ENCODE results near the gene ST6GAL2.
A peak's percentile ranks its signal among the peaks of the same experiment; 100 is the strongest.

ST6GAL2 gene

DNA sequence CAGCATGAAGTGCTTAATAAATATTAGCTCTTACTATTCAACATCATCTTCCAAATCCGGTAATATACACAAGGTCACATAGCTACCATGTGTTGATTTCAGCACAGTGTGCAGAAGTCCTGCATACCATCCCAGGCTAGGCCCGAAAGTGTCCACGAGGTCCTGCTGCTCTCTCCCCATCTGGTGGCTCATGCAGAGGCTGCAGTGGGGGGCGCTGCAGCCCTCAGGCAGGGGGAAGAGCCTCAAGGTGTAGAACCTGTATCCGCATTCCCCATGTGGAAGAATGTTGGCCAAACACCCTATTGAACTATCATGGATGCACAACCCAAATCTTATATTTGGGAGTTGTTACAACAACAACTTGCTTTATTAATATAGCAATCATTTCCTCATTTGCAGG, 88.5 kb downstream of the ST6GAL2 start:
- H4K20me1 ChIP-seq (ENCODE audit: control insufficient read depth, insufficient read depth, low read depth, low read length), result no peaks in the 10 kb centered on the region
- no peak overlapping the region for H3K4me2 ChIP-seq (ENCODE audit: low read length)
- no peaks in the 10 kb centered on the region for H3K27me3 ChIP-seq (ENCODE audit: control insufficient read depth, low read length)
- H3K9me3 ChIP-seq (ENCODE audit: control insufficient read depth, insufficient read depth, low read length), result no peaks in the 10 kb centered on the region
- H3K27ac ChIP-seq (ENCODE audit: low read depth, low read length), result no peak overlapping the region
- no peaks in the 10 kb centered on the region for H3K79me2 ChIP-seq (ENCODE audit: control insufficient read depth, low read length)
- H3K9me2 ChIP-seq (replicated peaks; ENCODE audit: control insufficient read depth, low read length), result no peaks in the 10 kb centered on the region
- TF ChIP-seq, protein P1, sequence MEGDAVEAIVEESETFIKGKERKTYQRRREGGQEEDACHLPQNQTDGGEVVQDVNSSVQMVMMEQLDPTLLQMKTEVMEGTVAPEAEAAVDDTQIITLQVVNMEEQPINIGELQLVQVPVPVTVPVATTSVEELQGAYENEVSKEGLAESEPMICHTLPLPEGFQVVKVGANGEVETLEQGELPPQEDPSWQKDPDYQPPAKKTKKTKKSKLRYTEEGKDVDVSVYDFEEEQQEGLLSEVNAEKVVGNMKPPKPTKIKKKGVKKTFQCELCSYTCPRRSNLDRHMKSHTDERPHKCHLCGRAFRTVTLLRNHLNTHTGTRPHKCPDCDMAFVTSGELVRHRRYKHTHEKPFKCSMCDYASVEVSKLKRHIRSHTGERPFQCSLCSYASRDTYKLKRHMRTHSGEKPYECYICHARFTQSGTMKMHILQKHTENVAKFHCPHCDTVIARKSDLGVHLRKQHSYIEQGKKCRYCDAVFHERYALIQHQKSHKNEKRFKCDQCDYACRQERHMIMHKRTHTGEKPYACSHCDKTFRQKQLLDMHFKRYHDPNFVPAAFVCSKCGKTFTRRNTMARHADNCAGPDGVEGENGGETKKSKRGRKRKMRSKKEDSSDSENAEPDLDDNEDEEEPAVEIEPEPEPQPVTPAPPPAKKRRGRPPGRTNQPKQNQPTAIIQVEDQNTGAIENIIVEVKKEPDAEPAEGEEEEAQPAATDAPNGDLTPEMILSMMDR (IDR thresholded peaks at IDR 0.05; ENCODE audit: low read depth, low read length, poor library complexity, severe bottlenecking), result no peak
- no peak for TF ChIP-seq EZH2phosphoT487 (IDR thresholded peaks at IDR 0.05; ENCODE audit: borderline replicate concordance, low read length)
- H3K36me3 ChIP-seq (ENCODE audit: control insufficient read depth, low read length), result no peaks in the 10 kb centered on the region
- no peaks in the 10 kb centered on the region for H3K4me1 ChIP-seq (ENCODE audit: control insufficient read depth, low read length)
- H3K4me3 ChIP-seq (ENCODE audit: low read length), result no peak overlapping the region
- H3F3A ChIP-seq (ENCODE audit: control insufficient read depth, insufficient read depth), result no peaks in the 10 kb centered on the region

DNA sequence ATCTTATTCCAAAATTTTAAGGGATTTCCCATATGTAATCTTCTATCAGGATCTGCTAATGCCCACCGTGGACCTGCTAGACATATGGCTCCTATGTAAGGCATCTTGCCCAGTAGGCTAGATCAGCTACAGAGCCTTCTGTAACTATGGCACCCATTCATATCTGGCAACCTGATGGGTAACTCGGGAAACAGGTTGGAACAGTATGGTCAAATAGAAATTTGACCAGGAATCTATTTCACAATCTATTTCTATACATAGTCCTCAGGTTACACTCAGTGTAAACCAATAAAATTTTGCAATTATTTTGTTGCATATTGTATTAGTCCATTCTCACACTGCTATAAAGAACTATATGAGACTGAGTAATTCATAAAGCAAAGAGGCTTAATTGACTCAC, 93.3 kb downstream of the ST6GAL2 start:
- H3K36me3 ChIP-seq (ENCODE audit: control insufficient read depth, low read length), result no peaks in the 10 kb centered on the region
- H3K4me3 ChIP-seq (ENCODE audit: low read length), result no peak overlapping the region
- TF ChIP-seq EZH2phosphoT487 (IDR thresholded peaks at IDR 0.05; ENCODE audit: borderline replicate concordance, low read length), result no peak
- TF ChIP-seq, protein P1 (IDR thresholded peaks at IDR 0.05; ENCODE audit: low read depth, low read length, poor library complexity, severe bottlenecking), result no peak
- H3F3A ChIP-seq (ENCODE audit: control insufficient read depth, insufficient read depth), result no peaks in the 10 kb centered on the region
- H3K4me2 ChIP-seq (ENCODE audit: low read length), result no peak overlapping the region
- no peak overlapping the region for H3K27ac ChIP-seq (ENCODE audit: low read depth, low read length)
- H3K27me3 ChIP-seq (ENCODE audit: control insufficient read depth, low read length), result no peaks in the 10 kb centered on the region
- H3K9me3 ChIP-seq (ENCODE audit: control insufficient read depth, insufficient read depth, low read length), result peaks cover 6% of the 10 kb centered on the region; the same call in 1 of the 2 replicates
- H3K4me1 ChIP-seq (ENCODE audit: control insufficient read depth, low read length), result no peaks in the 10 kb centered on the region
- H4K20me1 ChIP-seq (ENCODE audit: control insufficient read depth, insufficient read depth, low read depth, low read length), result no peaks in the 10 kb centered on the region
- no peaks in the 10 kb centered on the region for H3K9me2 ChIP-seq (replicated peaks; ENCODE audit: control insufficient read depth, low read length)
- H3K79me2 ChIP-seq (ENCODE audit: control insufficient read depth, low read length), result no peaks in the 10 kb centered on the region

DNA sequence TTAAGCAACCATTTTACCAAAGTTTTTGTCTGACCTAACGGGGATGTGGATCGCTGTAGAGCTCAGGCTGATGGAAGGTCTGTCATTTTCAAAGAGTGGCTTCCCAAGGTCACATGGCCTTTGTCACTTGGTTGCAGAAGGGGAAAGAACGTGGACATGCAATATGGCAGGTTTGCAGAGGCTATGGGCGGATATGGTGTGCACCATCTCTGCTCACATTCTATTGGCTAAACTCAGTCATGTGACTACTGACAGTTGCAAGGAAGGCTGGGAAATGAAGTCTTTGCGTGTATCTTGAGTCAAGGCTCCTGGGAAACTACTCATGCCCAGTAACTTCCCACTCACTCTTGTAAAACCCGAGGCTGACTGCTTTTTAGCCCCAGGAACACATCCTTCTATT, 96.8 kb downstream of the ST6GAL2 start:
- Histone ChIP-seq H3K4me2 (ENCODE audit: low read length) (0 out of 2 replicates have a peak overlapping the region, but pooled peaks have one; percentile 30), H3K9me2 (replicated peaks; ENCODE audit: control insufficient read depth, low read length) (no peaks in the 10 kb centered on the region), H4K20me1 (ENCODE audit: control insufficient read depth, insufficient read depth, low read depth, low read length) (no peaks in the 10 kb centered on the region), H3K9me3 (ENCODE audit: control insufficient read depth, insufficient read depth, low read length) (peaks cover 6% of the 10 kb centered on the region; the same call in 1 of the 2 replicates), H3K27me3 (ENCODE audit: control insufficient read depth, low read length) (no peaks in the 10 kb centered on the region), H3K4me3 (ENCODE audit: low read length) (no peak overlapping the region), H3K27ac (ENCODE audit: low read depth, low read length) (no peak overlapping the region), H3K79me2 (ENCODE audit: control insufficient read depth, low read length) (no peaks in the 10 kb centered on the region), H3K36me3 (ENCODE audit: control insufficient read depth, low read length) (no peaks in the 10 kb centered on the region), H3F3A (ENCODE audit: control insufficient read depth, insufficient read depth) (no peaks in the 10 kb centered on the region), H3K4me1 (ENCODE audit: control insufficient read depth, low read length) (no peaks in the 10 kb centered on the region)
- TF ChIP-seq EZH2phosphoT487 (IDR thresholded peaks at IDR 0.05; ENCODE audit: borderline replicate concordance, low read length), result no peak
- TF ChIP-seq, protein P1 (IDR thresholded peaks at IDR 0.05; ENCODE audit: low read depth, low read length, poor library complexity, severe bottlenecking), result no peak

Data from DOHH2 (cell line).